Fibroblast of pulmonary artery (primary cell): Measurements from ENCODE around the gene COL15A1.

Experiments
- DNase-seq: peaks from one replicate; pipeline ENCODE4 v3.0.0-alpha.2; 2010; ENCODE audit warnings: low read depth
- H3K4me3 ChIP-seq: replicated peaks from 2 replicates; pipeline ENCODE4 v1.5.1; 2011; ENCODE audit warnings: low read depth, mild to moderate bottlenecking, control low read depth, low read length, moderate library complexity
- TF ChIP-seq, protein P1 (sequence below): IDR thresholded peaks from 2 replicates; pipeline ENCODE4 v1.5.1; 2011; ENCODE audit warnings: mild to moderate bottlenecking, control low read depth, low read length, inconsistent platforms; ENCODE audit errors: missing control alignments

The COL15A1 gene

DNA sequence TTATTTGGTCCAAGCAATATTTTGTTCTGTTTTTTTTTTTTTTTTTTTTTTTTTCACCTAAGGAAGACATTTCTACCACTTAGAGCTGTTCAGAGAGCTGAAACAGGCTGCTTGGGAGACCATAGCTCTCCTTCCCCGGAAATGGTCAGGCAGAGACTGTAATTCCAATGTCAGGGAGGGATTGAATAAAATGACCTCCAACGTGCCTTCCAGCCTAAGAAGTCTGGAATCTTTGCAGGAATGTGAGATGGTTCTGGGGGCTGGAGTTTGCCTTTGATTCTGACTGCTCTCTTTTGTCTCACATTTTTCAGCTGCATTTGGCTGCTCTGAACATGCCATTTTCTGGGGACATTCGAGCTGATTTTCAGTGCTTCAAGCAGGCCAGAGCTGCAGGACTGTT lies 122.9 kb downstream of the COL15A1 start:
- TF ChIP-seq, protein P1, sequence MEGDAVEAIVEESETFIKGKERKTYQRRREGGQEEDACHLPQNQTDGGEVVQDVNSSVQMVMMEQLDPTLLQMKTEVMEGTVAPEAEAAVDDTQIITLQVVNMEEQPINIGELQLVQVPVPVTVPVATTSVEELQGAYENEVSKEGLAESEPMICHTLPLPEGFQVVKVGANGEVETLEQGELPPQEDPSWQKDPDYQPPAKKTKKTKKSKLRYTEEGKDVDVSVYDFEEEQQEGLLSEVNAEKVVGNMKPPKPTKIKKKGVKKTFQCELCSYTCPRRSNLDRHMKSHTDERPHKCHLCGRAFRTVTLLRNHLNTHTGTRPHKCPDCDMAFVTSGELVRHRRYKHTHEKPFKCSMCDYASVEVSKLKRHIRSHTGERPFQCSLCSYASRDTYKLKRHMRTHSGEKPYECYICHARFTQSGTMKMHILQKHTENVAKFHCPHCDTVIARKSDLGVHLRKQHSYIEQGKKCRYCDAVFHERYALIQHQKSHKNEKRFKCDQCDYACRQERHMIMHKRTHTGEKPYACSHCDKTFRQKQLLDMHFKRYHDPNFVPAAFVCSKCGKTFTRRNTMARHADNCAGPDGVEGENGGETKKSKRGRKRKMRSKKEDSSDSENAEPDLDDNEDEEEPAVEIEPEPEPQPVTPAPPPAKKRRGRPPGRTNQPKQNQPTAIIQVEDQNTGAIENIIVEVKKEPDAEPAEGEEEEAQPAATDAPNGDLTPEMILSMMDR = no peak
- DNase-seq = no peak
- no peak overlapping the region for H3K4me3 ChIP-seq

DNA sequence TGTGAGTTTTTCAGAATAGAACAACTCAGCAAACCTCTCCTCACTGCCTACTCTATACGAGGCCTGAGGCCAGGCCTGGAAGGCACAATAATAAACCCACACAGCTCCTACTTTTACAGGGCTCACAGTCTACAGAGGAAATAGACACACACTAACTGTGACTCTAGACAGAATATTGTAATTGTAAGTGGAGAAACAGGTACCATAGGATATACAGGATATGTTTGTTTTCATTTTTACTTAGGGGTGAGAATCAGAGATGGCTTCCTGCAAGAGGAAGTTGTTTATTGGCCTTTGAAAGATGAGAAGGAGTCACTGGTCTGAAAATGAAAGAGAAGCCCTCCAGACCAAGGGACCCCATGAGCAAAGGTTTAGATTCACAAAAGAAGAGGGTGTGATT lies 125.4 kb downstream of the COL15A1 start:
- TF ChIP-seq, protein P1 = no peak
- DNase-seq = no peak
- H3K4me3 ChIP-seq = no peak overlapping the region

DNA sequence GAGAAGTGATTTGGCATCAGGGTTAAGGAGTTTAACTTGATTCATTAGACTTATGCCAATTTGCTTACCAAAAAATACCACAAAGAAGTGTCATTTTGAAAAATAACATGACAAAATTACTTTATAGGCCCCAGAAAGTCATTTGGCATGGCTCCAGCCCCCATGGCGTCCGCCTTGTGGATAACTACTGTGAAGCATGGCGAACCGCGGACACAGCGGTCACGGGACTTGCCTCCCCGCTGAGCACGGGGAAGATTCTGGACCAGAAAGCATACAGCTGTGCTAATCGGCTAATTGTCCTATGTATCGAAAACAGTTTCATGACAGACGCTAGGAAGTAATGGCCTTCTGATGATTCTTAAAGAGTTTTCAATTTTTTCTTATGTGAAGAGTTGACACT lies 125.8 kb downstream of the COL15A1 start:
- no peak for DNase-seq
- TF ChIP-seq, protein P1 = no peak
- no peak overlapping the region for H3K4me3 ChIP-seq

- TF ChIP-seq, protein P1 = no peak
- H3K4me3 ChIP-seq = no peak overlapping the region
Observed at GRCh38 chr9:99070681-99071080, 127.0 kb downstream of the COL15A1 start.

DNA sequence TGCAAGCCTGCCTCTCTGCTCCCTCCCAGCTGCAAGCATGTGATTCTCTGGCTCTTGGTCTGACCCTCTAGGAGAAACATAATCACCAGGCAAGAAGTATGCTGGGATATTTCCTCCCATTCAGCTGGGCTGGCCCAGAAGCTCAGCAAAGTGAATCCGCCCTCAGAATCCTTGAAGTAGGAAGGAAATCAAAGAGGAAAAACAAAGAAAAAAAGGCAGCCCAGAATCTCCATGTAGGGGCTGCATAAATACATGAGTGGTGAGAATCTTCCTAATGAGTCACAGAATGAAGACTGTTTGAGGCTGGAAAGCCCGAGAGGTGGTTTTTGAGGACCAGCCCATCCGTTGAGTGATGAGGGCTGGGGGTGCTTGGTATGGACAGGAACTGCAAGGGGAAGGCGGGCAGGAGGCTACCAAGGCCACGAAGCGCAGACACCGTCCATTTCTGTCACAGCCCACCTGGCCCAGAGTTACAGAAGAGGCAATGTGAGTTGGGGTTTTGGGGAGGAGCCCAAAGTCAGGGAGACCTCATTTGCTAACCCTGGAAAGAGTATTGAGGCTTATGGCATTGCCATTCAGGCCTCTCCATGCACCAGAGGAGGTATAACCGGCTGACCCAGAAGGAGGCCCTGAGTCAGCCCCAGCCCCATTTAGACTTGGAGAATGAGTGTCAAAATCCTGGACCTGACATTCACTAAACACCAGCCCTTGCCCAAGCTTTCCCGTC lies 127.8 kb downstream of the COL15A1 start:
- DNase-seq = no peak
- no peak overlapping the region for H3K4me3 ChIP-seq
- TF ChIP-seq, protein P1 = no peak

More at GRCh38 chr9:99070681-99071080, 127.0 kb downstream of the COL15A1 start:
- no peak for DNase-seq

- no peak overlapping the region for H3K4me3 ChIP-seq
- no peak for DNase-seq
- TF ChIP-seq, protein P1 = no peak
Observed at GRCh38 chr9:99072040-99072394, 128.3 kb downstream of the COL15A1 start.

- TF ChIP-seq, protein P1 = no peak
- no peak for DNase-seq
Observed at GRCh38 chr9:99073347-99073746, 129.6 kb downstream of the COL15A1 start.

More at GRCh38 chr9:99073347-99073746, 129.6 kb downstream of the COL15A1 start:
- no peak overlapping the region for H3K4me3 ChIP-seq
